Tibial nerve (tissue), 4 donors: Measurements from ENCODE around the gene RLF.

Experiments used
- EP300 ChIP-seq, 2 donors: sonication (generic); formaldehyde crosslinking; IDR thresholded peaks; one replicate each; pipeline ENCODE4 v1.6.1; 2017; ENCODE audit warnings: antibody characterized with exemption in 2 of 2, mild to moderate bottlenecking in 1 of 2
- POLR2A ChIP-seq, 2 donors: fragments of 450-650 bp; IDR thresholded peaks; one replicate each; pipeline ENCODE4 v1.6.1; 2017; ENCODE audit warnings: antibody characterized with exemption in 2 of 2, mild to moderate bottlenecking in 2 of 2, moderate library complexity in 2 of 2
- TF ChIP-seq, protein P1 (sequence below), 5 experiments: fragments of 200-600 bp in 3 of 5; fragments of 450-650 bp in 2 of 5; sonication (generic) in 3 of 5; IDR thresholded peaks; one replicate each; pipeline ENCODE4 v1.5.1; 2016 to 2019; ENCODE audit warnings: antibody characterized with exemption in 5 of 5, mild to moderate bottlenecking in 3 of 5, moderate library complexity in 2 of 5

DNA sequence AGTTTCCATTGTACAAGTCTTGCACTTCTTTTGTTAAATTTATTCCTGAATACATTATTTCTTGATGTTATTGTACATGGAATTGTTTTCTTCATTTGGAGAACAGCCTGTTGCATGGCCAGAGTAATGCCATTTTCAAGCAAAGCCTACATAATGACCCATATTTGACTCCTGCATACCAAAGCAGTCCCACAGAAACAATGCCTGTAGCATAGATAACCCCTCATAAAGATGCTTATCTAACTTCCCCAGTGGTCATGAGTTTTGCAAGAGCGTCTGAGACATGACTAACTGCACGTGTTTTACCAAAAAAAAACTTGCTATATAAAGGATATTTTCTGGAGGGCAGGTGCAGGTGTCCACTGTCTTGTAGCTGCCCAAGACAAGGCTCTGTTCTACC lies 30.3 kb upstream of the RLF start:
- TF ChIP-seq, protein P1, sequence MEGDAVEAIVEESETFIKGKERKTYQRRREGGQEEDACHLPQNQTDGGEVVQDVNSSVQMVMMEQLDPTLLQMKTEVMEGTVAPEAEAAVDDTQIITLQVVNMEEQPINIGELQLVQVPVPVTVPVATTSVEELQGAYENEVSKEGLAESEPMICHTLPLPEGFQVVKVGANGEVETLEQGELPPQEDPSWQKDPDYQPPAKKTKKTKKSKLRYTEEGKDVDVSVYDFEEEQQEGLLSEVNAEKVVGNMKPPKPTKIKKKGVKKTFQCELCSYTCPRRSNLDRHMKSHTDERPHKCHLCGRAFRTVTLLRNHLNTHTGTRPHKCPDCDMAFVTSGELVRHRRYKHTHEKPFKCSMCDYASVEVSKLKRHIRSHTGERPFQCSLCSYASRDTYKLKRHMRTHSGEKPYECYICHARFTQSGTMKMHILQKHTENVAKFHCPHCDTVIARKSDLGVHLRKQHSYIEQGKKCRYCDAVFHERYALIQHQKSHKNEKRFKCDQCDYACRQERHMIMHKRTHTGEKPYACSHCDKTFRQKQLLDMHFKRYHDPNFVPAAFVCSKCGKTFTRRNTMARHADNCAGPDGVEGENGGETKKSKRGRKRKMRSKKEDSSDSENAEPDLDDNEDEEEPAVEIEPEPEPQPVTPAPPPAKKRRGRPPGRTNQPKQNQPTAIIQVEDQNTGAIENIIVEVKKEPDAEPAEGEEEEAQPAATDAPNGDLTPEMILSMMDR (IDR thresholded peaks at IDR 0.05) = no peak
- TF ChIP-seq POLR2A (IDR thresholded peaks at IDR 0.05) (no peak), EP300 (IDR thresholded peaks at IDR 0.05) (no peak)
